NCI-H69 (cell line): ENCODE results near the gene CSRNP3.
"Not testable (repeated sequence)": the region's sequence is repeated elsewhere in the genome, so short reads cannot be mapped to it uniquely, and the experiment has no call there.

Experiments
- DNase-seq: peaks from one replicate; lab custom pipeline; 2025; lab: John Stamatoyannopoulos, UW

CSRNP3 gene

DNA sequence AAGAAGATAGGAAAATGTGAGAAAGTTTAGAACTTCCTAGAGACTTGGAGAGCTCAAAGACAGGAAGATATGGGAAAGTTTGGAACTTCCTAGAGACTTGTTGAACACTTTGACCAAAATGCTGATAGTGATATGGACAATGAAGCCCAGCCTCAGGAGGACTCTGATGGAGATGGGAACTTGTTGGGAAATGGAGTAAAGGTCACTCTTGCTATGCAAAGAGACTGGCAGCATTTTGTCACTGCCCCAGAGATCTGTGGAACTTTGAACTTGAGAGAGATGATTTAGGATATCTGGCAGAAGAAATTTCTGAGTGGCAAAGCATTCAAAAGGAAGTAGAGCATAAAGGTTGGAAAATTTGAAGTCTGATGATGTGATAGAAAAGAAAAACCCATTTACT lies 121.5 kb downstream of the CSRNP3 start:
- not testable (repeated sequence) for DNase-seq

DNA sequence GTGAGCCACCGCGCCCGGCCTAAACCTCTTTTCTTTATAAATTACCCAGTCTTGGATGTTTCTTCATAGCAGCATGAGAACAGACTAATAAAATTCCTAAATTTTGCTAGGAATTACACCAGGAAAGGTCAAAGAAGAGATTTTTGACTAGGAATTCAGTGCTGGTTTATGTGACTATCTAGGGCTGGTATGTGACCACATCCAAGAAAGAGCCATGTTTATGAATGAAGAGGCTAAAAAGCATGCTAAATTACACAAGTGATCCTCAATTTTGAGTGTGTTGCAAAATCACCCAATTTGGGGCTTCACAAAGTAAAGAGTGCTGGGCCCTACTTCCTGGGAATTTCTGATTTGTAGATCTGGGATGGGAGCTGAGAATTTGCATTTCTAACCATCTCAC lies 123.6 kb downstream of the CSRNP3 start:
- DNase-seq: no peak

DNA sequence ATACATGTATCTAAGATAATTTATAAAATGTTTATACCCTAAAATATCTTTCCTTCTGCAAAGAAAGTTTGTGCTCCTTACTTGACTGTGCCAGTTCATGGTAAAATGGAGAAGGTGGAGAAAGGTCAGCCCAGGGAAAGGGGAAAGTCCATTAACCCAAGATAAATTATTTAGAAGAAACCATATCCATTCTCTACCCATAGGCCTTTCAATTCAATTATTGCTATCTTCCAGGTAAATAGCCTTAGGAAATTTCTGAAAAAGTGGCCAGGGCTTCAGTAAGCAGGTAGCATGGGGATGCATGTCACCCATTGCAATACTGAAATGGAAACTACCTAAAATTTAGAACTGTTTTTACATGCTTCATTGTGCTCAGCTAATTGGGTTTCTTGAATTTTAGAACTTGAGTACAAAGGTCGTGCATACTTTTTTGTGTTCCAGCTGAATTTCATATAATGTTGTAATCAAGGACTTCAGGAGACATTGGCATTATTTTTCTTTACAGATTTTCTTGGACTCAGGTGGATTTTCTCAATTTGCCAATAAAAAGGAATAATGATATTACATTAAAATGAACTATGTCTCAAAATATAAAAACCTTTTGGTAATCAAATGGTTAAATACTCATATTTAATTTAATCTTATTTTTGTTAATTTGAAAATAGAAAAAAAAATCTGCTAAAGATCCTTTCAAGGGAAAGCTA lies 124.9 kb downstream of the CSRNP3 start:
- DNase-seq: no peak

DNA sequence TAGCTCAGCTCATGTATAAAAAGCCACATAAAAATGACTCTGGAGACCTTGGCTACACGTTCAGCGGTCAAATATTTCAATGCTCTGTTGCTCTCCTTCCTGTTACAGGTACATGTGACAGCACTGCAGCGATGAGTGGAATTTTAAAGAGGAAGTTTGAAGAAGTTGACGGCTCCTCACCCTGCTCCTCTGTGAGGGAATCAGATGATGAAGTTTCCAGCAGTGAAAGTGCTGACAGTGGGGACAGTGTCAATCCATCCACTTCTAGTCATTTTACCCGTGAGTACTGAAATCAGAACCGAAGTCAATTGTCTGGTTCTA lies 125.4 kb downstream of the CSRNP3 start:
- DNase-seq: no peak

DNA sequence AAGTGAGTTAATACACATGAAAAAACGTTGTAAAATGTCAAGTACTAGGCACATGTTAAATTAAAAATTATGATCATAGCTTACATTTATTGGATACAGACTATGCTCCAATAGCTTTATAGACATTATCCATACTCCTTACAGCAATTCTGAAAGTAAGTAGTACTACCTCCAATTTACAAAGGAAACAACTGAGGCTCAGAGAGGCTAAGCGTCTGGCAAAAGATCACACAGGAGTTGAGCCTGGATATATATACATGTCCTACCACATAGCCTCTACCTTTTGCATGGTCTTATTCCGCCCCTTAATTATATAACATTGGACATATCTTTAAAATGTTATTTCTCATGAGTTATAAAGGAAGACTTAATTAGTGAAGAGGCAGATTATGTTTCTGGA lies 127.3 kb downstream of the CSRNP3 start:
- no peak for DNase-seq

DNA sequence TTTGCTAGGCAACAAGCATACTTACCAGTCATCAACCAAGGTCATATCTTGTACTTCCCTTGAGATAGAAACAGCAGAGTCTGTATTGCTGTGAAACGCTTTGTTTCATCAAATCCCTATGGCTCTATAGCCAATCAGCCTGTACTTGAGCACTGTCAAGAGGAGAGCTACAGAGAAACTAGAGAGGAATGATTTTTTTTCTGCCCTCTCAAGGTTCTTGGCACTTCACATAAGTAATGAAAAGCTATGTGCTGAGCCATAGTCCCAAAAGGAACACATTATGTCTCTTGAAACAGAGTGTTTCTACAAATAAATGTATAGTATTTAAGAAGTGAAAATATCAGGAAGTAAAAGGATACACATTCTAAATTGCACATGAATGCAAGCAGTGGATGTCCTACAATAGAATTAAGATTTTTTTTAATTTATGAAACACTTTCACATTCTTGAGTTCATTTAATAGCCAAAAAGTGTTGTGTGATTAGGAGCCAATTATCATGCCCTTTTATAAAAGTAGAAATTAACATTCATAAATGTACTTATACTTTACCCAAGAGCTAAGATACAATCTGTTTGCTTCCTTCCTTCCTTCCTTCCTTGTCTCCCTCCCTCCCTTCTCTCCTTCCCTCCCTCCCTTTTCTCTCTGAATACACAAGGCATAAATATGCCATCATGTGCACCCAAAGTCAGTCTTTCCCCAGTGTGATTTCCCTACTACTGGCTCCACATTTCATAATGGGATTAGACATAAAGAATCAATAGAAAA lies 131.8 kb downstream of the CSRNP3 start:
- DNase-seq: no peak

DNA sequence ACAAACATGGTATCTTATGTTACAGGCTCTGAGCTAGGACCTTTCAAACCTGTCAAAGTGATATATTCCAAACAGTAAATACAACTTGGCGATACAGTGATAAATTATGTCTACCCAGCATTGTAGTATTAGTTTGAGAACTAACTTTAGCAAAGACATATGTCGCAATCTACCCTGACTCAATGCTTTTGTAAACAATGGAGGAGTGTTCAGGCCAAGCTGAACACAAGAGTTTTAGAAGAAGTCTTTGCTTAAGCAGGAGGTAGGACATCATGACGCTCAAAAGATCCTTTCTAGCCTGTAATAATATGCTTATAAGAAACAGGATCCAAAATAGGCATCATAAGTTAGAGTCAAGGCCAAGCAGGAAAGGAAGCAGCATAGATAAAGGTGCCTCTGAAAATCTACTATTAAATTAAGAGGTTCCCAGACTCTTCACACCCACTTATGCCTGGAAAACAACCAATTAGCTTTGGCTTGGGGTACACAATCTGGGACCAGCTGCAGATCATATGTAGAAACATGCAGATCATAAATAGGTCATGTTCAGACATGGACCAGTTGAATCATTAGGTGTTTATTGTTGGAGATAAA lies 132.5 kb downstream of the CSRNP3 start:
- no peak for DNase-seq

DNA sequence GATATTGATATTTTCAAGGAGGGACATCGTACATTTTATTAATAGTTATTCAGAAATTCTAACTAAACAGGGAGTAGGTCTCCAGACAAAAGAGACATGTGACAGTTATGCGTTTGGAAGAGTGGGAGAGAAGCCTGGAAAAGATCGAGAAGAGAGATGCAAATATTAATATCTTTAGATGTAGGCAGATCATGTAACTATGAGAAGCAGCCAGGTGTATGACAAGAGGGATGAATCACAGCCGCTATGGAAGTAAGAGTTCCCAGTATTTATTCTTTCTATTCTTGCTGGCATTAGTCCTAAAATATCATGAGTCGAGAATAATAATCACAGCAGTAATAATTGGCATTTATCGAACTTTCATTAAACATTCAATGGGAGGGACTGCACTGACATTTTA lies 140.2 kb downstream of the CSRNP3 start:
- DNase-seq: no peak

DNA sequence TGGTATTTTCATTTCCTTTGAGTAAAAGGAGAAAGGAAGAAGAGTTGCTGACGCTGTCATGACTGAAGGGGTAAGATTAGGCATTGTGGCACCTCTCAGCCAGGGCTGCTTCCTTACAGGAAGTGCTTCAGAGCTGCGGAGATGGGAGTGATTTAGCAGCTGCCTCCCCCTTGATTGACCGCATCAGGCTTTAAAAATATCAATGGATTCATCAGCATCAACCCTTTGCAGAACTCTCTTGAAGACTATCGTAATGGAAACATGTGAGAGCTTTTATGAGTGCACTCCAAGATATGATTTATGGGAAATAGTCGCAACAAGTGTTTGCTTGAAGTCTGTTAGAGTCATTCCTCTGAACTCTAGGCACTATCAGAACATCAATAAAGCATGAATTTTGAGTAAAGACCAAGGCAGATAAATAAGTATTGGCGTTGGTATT lies 141.1 kb downstream of the CSRNP3 start:
- no peak for DNase-seq

DNA sequence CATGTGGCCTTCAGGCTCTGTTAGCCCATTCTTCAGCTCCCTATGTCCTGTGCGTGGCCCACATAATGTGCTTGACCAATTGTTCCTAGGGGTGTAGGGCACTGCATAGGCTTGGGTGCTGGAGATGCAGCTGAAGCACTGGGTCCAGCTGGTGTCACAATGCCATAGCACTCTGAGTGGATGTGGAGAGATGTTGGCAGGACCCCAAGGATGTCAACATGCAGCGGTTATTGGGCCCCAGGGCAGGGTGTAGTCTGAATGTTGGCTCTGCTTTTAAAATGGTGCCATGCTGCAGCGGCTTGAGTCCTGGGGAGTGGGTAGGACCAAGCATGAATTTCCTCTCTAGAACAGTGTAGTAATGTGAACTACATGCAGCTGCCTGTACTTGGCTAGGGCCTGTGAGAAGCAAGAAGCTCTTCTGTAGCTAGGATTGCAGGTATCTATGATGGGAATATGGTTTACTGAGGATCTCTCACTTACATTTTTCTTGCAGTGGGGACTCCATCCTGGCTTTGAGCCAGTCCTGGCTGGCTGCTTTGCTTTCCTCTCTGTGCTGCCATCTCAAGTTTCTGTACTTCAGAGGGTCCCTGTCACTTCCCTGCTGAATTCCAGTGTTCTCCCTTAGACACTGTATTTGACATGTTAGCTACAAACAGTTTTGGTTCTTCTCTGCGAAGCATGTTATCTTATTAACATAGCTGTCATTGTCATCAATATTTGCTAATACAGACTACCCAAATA lies 148.4 kb downstream of the CSRNP3 start:
- DNase-seq: no peak

DNA sequence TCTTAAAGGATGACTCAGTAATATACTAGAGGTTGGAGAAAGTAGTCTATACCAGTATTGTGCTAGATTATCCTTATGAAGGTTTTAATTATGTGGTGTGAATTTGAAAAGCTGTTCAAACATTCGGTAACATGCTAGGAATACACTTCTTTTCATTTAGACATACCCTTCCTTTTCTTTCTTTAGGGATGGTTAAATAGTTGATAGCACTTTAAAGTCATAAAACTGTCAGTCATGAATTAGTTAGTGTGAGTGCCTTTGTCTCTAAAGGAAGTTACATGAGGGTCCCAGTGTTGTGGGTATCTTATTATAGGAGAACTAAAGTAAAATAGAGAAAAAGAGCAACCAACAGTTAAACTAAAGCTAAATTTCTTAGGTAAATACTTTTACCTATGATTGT lies 149.3 kb downstream of the CSRNP3 start:
- DNase-seq: no peak

DNA sequence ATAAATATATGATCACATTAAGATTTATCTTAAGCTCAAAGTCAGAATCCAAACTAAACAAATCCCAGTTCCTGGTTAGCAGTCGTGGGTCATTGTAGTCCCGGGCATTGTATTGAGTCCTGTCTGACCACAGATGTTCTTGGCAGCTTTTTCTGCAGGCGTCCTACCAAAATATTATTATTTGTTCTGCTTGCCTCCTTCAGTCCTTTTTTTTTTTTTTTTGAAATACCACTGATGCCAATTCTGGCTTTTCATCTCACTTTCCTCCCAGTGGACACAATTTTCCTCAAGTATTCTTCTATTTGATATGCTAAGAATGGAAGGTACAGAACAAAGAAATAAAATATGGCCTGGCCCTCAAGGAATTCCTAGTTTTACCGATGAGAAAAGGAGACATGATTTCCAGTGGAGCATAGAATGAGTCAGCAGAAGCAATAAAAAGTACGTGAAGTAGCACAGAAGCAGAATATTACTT lies 151.6 kb downstream of the CSRNP3 start:
- no peak for DNase-seq

DNA sequence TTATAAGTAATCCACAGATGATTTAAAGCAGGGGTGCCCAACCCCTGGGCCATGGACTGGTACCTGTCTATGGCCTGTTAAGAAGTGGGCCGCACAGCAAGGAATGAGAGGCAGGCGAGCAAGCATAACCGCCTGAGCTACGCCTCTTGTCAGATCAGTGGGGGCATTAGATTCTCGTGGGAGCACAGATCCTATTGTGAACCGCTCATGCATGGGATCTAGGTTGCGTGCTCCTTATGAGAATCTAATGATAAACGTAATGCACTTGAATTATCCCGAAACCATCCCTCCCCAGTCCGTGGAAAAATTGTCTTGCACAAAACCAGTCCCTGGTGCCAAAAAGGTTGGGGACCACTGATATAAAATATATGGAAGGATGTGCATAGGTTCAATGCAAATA lies 153.7 kb downstream of the CSRNP3 start:
- no peak for DNase-seq

DNA sequence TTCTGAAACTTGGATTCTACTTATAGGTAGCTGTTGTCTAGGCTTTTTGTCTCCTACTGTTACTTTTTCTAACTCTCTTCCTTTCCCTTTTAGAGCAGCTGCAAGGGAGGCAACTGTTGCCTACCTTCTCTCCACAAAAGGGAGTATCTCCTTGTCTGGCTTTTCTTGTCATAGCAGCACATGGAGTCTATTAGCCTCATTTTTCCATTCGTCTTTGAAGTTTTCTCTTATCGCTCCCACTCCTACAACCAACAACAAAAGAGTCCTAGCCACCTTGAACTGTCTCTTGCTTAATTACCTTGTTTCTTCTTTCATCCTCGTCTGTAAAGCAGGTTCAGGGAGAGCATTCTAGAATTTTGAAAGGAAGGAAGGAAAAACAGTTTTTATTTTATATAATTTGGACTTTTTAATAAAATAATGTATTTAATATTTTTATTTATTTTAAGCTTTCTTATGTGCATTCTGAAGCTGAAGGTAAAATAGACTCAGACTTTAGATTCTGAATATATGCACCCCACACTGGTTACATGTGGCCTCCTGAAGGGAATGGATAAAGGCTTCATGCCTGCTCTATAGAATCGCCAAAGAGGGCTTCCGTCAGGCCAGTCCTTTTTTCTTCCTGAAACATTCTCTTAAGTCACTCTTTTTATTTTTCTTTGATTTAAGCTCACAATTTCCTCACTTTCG lies 154.4 kb downstream of the CSRNP3 start:
- DNase-seq: no peak

DNA sequence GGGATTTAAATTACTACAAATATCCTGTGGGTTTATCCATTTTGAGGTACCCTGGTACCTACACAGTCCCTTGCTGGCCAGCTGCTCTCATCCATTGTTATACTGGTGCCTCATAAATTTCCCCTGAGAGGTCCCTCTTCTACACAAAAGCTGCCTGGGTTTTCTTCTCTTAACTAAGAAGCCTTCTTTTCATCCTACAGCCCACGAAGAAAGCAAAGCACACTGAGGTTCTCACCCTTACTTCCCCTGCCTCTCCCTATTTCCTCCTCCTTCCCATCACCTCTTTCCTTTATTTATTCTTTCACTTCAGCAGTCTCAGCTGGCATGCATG lies 154.9 kb downstream of the CSRNP3 start:
- no peak for DNase-seq

DNA sequence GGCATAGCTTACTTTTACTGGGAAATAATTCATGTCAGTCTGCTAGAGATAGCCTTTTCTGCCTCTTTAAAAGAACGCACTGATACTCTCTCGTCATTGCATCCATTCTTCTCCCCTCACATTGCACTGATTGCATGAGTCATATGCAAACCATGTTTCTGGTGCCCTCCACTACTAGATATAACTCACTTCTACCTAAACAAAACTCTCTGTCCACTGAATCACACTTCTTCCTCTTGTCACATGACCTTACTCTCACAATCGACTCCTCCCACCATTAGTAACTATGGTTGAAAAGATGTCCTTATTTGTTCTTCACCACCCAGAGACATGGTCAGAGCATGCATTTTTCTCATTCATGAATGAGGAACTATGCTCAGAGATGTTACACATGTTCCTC lies 158.0 kb downstream of the CSRNP3 start:
- DNase-seq: no peak

DNA sequence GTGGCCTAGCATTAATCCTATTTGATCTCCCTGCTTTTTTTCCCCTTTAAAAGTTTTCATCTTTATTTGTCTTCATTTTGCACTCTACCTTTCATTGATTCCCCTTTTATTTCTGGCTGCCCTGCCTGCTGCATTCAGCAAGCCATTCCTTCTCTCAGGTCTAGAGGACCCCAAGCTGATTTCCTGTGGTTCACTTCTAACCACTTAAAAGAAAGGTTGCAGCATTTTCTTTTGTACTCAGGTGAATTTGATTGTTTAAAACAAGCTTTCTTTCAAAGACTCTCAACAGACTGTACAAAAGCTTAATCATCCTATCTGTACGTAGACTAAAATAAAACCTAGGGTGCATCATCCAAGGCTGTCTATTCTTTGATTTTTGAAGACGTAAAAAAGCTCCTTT lies 160.3 kb downstream of the CSRNP3 start:
- no peak for DNase-seq

DNA sequence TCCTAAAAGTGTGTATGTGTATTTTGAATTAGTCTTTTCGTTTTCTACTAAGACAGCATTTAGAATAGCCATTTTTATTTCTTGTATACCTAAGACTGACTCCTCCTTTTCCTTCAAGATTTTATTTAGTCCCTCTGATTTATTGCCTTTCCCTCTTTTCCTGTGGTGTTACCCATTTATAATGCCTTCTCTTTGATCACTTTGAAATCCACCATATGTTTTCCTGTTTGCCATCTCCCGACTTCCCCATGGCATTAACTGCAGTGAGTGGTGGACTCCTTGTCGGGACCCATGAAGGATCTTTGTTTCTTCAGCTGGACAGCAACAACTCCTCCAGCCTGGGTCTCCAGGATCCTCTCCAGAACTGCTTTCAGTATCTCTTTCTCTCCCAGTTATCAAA lies 160.7 kb downstream of the CSRNP3 start:
- DNase-seq: no peak

DNA sequence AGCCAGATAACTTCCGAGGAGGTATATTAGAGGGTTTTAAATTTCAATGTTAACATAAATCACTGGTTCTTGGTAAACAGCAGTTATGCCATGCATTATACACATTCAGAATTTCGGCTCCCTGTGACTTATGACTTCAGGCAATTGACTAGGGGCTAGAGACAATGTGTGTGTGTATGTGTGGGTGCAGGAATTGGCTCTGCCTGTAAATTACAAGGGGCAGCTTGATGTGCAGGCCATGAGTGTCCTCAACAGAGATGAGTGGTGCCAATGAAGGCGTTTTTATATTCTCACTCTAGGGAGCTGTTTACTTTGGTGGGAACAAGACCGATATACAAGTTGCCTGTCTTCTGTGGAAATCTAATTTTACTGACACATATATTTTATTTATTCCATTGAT lies 161.6 kb downstream of the CSRNP3 start:
- no peak for DNase-seq

DNA sequence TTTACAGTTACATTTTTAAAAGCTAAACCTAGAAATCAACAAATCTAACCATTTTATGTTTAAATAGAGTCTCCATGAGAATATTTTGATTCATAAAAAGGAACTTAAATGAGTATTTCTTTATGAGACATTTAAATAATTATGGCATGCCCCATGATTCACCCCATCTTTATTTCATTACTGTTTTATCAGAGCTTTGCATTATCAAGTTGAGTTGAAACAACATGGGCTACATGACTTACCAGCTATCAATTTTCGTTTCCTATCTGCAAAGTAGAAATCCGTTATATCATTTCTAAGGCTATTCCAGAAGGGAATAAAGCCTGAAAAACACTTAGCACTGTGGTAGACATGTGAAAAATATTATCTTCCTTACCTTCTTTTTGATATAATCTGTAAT lies 163.1 kb downstream of the CSRNP3 start:
- DNase-seq: no peak

DNA sequence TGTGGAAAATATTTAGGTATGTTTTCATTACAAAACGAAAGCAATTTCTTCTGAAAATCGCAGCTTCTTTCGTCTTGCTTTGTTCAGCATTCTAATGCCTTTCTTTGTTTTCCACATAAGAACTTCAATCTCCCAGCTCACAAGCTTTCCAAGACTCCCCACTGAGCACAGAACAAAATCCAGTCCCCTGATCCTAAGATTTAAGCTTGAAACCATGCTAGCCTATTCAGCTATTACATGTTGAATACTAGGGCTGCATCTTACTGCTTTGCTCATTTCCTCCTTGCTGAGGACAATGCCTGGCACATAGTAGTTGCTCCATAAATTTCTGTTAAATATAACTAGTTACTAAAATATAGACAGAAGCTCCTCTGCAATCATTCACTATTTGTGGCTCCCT lies 163.9 kb downstream of the CSRNP3 start:
- no peak for DNase-seq

DNA sequence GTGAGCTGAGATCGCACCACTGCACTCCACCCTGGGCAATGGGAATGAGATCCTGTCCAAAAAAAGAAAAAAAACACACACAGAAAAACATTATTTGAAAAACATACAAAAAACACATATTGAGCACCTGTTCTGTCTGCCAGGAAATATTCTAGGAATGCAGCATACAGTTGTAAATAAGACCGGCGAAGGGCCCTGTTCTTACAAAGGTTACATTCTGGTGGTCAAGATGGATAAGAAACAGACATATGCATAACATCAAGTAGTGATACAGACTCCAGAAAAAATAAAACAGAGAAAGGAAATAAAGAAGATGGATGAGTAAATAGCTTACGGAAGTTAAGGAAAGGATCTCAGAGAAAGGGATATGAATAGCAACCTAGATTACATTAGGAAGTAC lies 164.8 kb downstream of the CSRNP3 start:
- no peak for DNase-seq
